Ishikawa (cell line): Measurements from ENCODE around the gene RWDD1.

Source experiments
- CREB1 ChIP-seq: IDR thresholded peaks from 2 replicates; pipeline ENCODE4 v1.6.1; 2012; ENCODE audit warnings: low read depth
- EGR1 ChIP-seq: IDR thresholded peaks from 2 replicates; pipeline ENCODE4 v1.6.1; 2012
- FOXM1 ChIP-seq: IDR thresholded peaks from 2 replicates; pipeline ENCODE4 v1.6.1; 2012; ENCODE audit warnings: low read depth, borderline replicate concordance
- RAD21 ChIP-seq: IDR thresholded peaks from 2 replicates; pipeline ENCODE4 v1.6.1; 2012; ENCODE audit warnings: low read depth
- TEAD4 ChIP-seq: IDR thresholded peaks from 2 replicates; pipeline ENCODE4 v1.6.1; 2012
- YY1 ChIP-seq: IDR thresholded peaks from 2 replicates; pipeline ENCODE4 v1.6.1; 2012; ENCODE audit warnings: low read depth
- TF ChIP-seq, protein P1 (sequence below): IDR thresholded peaks from 2 replicates; pipeline ENCODE4 v1.6.1; 2012

DNA sequence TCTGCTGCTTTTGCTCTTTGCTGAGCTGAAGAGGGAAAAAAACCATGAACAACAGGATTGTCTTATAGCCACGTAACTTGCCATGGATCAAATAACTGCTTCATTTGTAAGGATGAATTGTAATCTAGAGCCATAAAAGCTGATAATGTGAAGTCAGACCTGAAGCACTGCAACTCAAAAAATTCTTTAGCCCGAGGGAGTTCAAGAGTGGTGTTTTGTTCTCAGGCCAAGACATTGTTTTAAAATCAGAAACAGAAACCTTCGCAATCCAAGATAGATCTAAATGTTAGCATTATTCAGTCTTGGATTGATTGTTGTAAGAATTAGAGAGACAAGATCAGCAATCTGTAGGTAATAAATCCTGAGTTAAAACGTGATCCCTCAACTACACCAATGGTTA, 25.7 kb upstream of the RWDD1 start, which contains the start of gene TRAPPC3L:
- TF ChIP-seq EGR1 (no peak), RAD21 (no peak), YY1 (no peak), TEAD4 (no peak), FOXM1 (no peak), CREB1 (no peak)
- TF ChIP-seq, protein P1, sequence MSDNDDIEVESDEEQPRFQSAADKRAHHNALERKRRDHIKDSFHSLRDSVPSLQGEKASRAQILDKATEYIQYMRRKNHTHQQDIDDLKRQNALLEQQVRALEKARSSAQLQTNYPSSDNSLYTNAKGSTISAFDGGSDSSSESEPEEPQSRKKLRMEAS = no peak
